H1 (cell line): Measurements from ENCODE around the gene ASMTL. TPM values are rescaled to one million over a fixed set of nuclear protein-coding genes. Genes with fewer than 3 reads are reported as not detected.

Experiments
- CTCF ChIA-PET: fragments of 300-600 bp; sonication (Branson Sonifier 250); formaldehyde crosslinking; loops from one replicate; lab custom pipeline; 2021; ENCODE audit not compliant: partially characterized antibody; lab: Charles Lee
- POLR2A ChIA-PET: fragments of 300-600 bp; sonication (Branson Sonifier 250); formaldehyde crosslinking; loops from one replicate; lab custom pipeline; 2021; ENCODE audit warnings: inconsistent platforms; ENCODE audit not compliant: partially characterized antibody; lab: Charles Lee
- DNase-seq, 2 experiments: peaks; one replicate each; pipeline versions ENCODE4 v3.0.0 to v3.0.0-alpha.2; 2010 to 2022; ENCODE audit warnings: low spot score in 2 of 2, low read depth in 1 of 2, mixed read lengths in 1 of 2
- FAIRE-seq: peaks from 2 replicates; lab custom pipeline; 2011; peaks lifted over from hg19 to GRCh38; lab: Jason Lieb, UNC
- H2AFZ ChIP-seq: 2 replicates; pipeline ENCODE4 v1.8.1; 2012; ENCODE audit warnings: low read length, inconsistent platforms
- H2AK5ac ChIP-seq: 2 replicates; pipeline ENCODE4 v1.6.1; 2013; ENCODE audit warnings: low read depth, low read length
- H2BK120ac ChIP-seq: replicated peaks from 2 replicates; pipeline ENCODE3; 2013; ENCODE audit warnings: low read depth, low read length, inconsistent platforms
- H2BK12ac ChIP-seq: 2 replicates; pipeline ENCODE4 v1.6.1; 2013; ENCODE audit warnings: low read depth, low read length
- H2BK15ac ChIP-seq: 2 replicates; pipeline ENCODE4 v1.6.1; 2013; ENCODE audit warnings: low read length
- H2BK20ac ChIP-seq: 2 replicates; pipeline ENCODE4 v1.6.1; 2013; ENCODE audit warnings: low read length
- H2BK5ac ChIP-seq: 2 replicates; pipeline ENCODE4 v1.6.1; 2013; ENCODE audit warnings: low read depth, low read length
- H3K14ac ChIP-seq: 2 replicates; pipeline ENCODE4 v1.6.1; 2013; ENCODE audit warnings: inconsistent platforms; ENCODE audit not compliant: insufficient read length
- H3K18ac ChIP-seq: 2 replicates; pipeline ENCODE4 v1.6.1; 2013; ENCODE audit warnings: low read length; ENCODE audit errors: extremely low read depth
- H3K23ac ChIP-seq: 2 replicates; pipeline ENCODE4 v1.6.1; 2013; ENCODE audit warnings: inconsistent platforms; ENCODE audit not compliant: insufficient read length
- H3K23me2 ChIP-seq: 2 replicates; pipeline ENCODE4 v1.6.1; 2013; ENCODE audit warnings: low read depth, low read length
- H3K27ac ChIP-seq: 2 replicates; pipeline ENCODE4 v1.6.1; 2011; ENCODE audit warnings: low read depth, low read length, inconsistent platforms
- H3K27me3 ChIP-seq, 4 experiments: replicated peaks in 1 of 4; 1 replicate in 1 of 4; 2 replicates in 3 of 4; pipeline versions ENCODE4 v1.6.1 to v1.8.1; 2011 to 2013; ENCODE audit warnings: low read length in 3 of 4, mild to moderate bottlenecking in 3 of 4, inconsistent platforms in 2 of 4, mixed read lengths in 2 of 4, moderate library complexity in 1 of 4; ENCODE audit not compliant: control insufficient read depth in 3 of 4, insufficient read depth in 3 of 4; ENCODE audit errors: extremely low read depth in 1 of 4
- H3K36me3 ChIP-seq, 4 experiments: 2 replicates each; pipeline versions ENCODE4 v1.6.1 to v1.8.1; 2011 to 2013; ENCODE audit warnings: mild to moderate bottlenecking in 4 of 4, low read length in 3 of 4, moderate library complexity in 2 of 4, control low read depth in 1 of 4, inconsistent platforms in 1 of 4; ENCODE audit not compliant: insufficient read depth in 4 of 4, control insufficient read depth in 2 of 4
- H3K4ac ChIP-seq: replicated peaks from 2 replicates; pipeline ENCODE3; 2013; ENCODE audit warnings: low read length, low read depth, mixed read lengths, inconsistent platforms; ENCODE audit not compliant: insufficient read length
- H3K4me1 ChIP-seq, 4 experiments: replicated peaks in 1 of 4; 1 replicate in 1 of 4; 2 replicates in 3 of 4; pipeline versions ENCODE4 v1.6.1 to v1.8.1; 2011 to 2013; ENCODE audit warnings: low read length in 3 of 4, inconsistent platforms in 2 of 4, mixed read lengths in 1 of 4; ENCODE audit not compliant: insufficient read depth in 4 of 4, control insufficient read depth in 3 of 4
- H3K4me2 ChIP-seq, 2 experiments: 2 replicates each; pipeline versions ENCODE4 v1.6.1 to v1.8.1; 2011 to 2013; ENCODE audit warnings: low read depth in 2 of 2, low read length in 2 of 2, control low read depth in 1 of 2, inconsistent platforms in 1 of 2, mild to moderate bottlenecking in 1 of 2; ENCODE audit not compliant: insufficient read depth in 1 of 2
- H3K4me3 ChIP-seq, 4 experiments: fragments of 200-600, 300-600 bp in 1 of 4; sonication (generic), shearing (Covaris generic), sonication (Bioruptor Twin) in 1 of 4; 2 replicates each; pipeline versions ENCODE4 v1.5.1 to v1.8.1; 2011 to 2016; ENCODE audit warnings: low read length in 4 of 4, low read depth in 3 of 4, control low read depth in 2 of 4, inconsistent platforms in 2 of 4, mild to moderate bottlenecking in 2 of 4, mixed read lengths in 1 of 4, moderate library complexity in 1 of 4; ENCODE audit not compliant: insufficient read depth in 2 of 4; ENCODE audit errors: extremely low read depth in 1 of 4
- H3K56ac ChIP-seq: replicated peaks from 2 replicates; pipeline ENCODE3; 2013; ENCODE audit warnings: low read depth, mild to moderate bottlenecking, mixed read lengths, low read length, inconsistent platforms; ENCODE audit not compliant: insufficient read length
- H3K79me1 ChIP-seq: 2 replicates; pipeline ENCODE4 v1.6.1; 2013; ENCODE audit warnings: low read depth, low read length, control low read depth
- H3K79me2 ChIP-seq, 2 experiments: 2 replicates each; pipeline versions ENCODE4 v1.6.1 to v1.8.1; 2012 to 2013; ENCODE audit warnings: low read length in 2 of 2, mild to moderate bottlenecking in 2 of 2, inconsistent platforms in 1 of 2; ENCODE audit not compliant: insufficient read depth in 2 of 2, control insufficient read depth in 1 of 2
- H3K9ac ChIP-seq, 4 experiments: replicated peaks in 1 of 4; 1 replicate in 1 of 4; 2 replicates in 3 of 4; pipeline versions ENCODE4 v1.6.1 to v1.8.1; 2011 to 2013; ENCODE audit warnings: low read depth in 3 of 4, low read length in 3 of 4, control low read depth in 2 of 4, mild to moderate bottlenecking in 2 of 4, moderate library complexity in 2 of 4, inconsistent platforms in 1 of 4; ENCODE audit errors: extremely low read depth in 1 of 4
- H3K9me3 ChIP-seq, 2 experiments: 2 replicates each; pipeline versions ENCODE4 v1.6.1 to v1.8.1; 2012 to 2013; ENCODE audit warnings: mild to moderate bottlenecking in 2 of 2, moderate library complexity in 2 of 2, control low read depth in 1 of 2, inconsistent platforms in 1 of 2, low read depth in 1 of 2, low read length in 1 of 2, mixed read lengths in 1 of 2; ENCODE audit not compliant: insufficient read depth in 2 of 2
- H4K20me1 ChIP-seq, 2 experiments: replicated peaks in 1 of 2; 2 replicates each; pipeline versions ENCODE3 to v1.8.1; 2011 to 2013; ENCODE audit warnings: inconsistent platforms in 2 of 2, low read length in 2 of 2, mild to moderate bottlenecking in 1 of 2; ENCODE audit not compliant: insufficient read depth in 2 of 2, control insufficient read depth in 1 of 2
- H4K5ac ChIP-seq: 2 replicates; pipeline ENCODE4 v1.6.1; 2013; ENCODE audit warnings: low read length, low read depth, mixed read lengths, inconsistent platforms; ENCODE audit not compliant: insufficient read length
- H4K8ac ChIP-seq: 2 replicates; pipeline ENCODE4 v1.8.0; 2013; ENCODE audit warnings: mild to moderate bottlenecking, moderate library complexity, low read length, inconsistent platforms; ENCODE audit not compliant: insufficient read depth; ENCODE audit errors: extremely low read depth
- H4K91ac ChIP-seq: replicated peaks from 2 replicates; pipeline ENCODE3; 2013; ENCODE audit warnings: low read length, mixed read lengths, inconsistent platforms; ENCODE audit not compliant: insufficient read length
- HDAC2 ChIP-seq, 2 experiments: fragments of 300-600 bp in 1 of 2; sonication (generic) in 1 of 2; IDR thresholded peaks; 2 replicates each; pipeline ENCODE4 v1.6.1; 2011 to 2012; ENCODE audit warnings: low read depth in 2 of 2, low read length in 2 of 2, mild to moderate bottlenecking in 2 of 2, moderate library complexity in 2 of 2, borderline replicate concordance in 1 of 2, inconsistent platforms in 1 of 2
- POLR2A ChIP-seq, 2 experiments: IDR thresholded peaks; 1 replicate in 1 of 2; 2 replicates in 1 of 2; pipeline ENCODE4 v1.6.1; 2011; ENCODE audit warnings: low read depth in 2 of 2, low read length in 2 of 2, mild to moderate bottlenecking in 2 of 2; ENCODE audit errors: control extremely low read depth in 1 of 2
- POLR2AphosphoS5 ChIP-seq: IDR thresholded peaks from 2 replicates; pipeline ENCODE4 v1.6.1; 2011; ENCODE audit warnings: low read depth, low read length
- WGBS, 2 experiments: shearing (Covaris generic) in 1 of 2; methylation state at CpG; one replicate each; pipeline versions ENCODE4 v1.1.6 to v1.1.7; 2013 to 2015; ENCODE audit warnings: low lambda C conversion rate in 2 of 2, mixed read lengths in 2 of 2, inconsistent platforms in 1 of 2, low coverage in 1 of 2, missing lambda C conversion rate in 1 of 2; ENCODE audit not compliant: insufficient replicate concordance in 2 of 2, insufficient coverage in 1 of 2, insufficient read length in 1 of 2; ENCODE audit errors: extremely low coverage in 1 of 2, missing lambda C conversion rate in 1 of 2; 5-methylcytosine and 5-hydroxymethylcytosine counted together
- polyA plus RNA-seq, 7 experiments: library from polyadenylated mRNA; depleted of rRNA in 3 of 7; stranded (reverse) in 5 of 7; unstranded in 2 of 7; fragments of >200 nt in 5 of 7; fragments of 200-250 nt in 2 of 7; gene quantifications; 1 replicate in 5 of 7; 2 replicates in 1 of 7; 4 replicates in 1 of 7; pipeline versions ENCODE4 v1.2.1 to v1.2.3, GENCODE V29; 2011 to 2013; ENCODE audit warnings: missing spikeins in 2 of 7, mixed read lengths in 2 of 7
- total RNA-seq: library from RNA; stranded (reverse); fragmentation: NEBNext Ultra II Directional; extraction: Animal tissue kit (Norgen Biotek cat#: 25700); gene quantifications from 2 replicates; pipeline ENCODE4 v1.2.1, GENCODE V29; 2021

Gene ASMTL
- total and polyA plus RNA-seq, 2 of the 8 experiments (the other 6 are each of a cell fraction or from before 2014, with no cell fraction given) = 75.6 to 81.4 TPM

GRCh38 chrX:1398431-1399340, 54.0 kb downstream of the ASMTL start:
- H2AFZ ChIP-seq = no peak overlapping the region
- 88% methylated on average over 29 of the region's 29 CpGs; no CpG with 5 or more reads in 1 of the 2 experiments for WGBS, 2 experiments
- ChIA-PET CTCF (no interaction called here), POLR2A (no interaction called here)
- DNase-seq (no peak), FAIRE-seq (no peak)
- H3K23me2 ChIP-seq = peaks cover 14% of the 10 kb centered on the region; the same call in 1 of the 2 replicates
- no peak overlapping the region for H2BK20ac ChIP-seq
- H3K79me2 ChIP-seq = peaks cover 0 to 28% of the 10 kb centered on the region in 2 experiments; a peak in 2 of 4 replicates
- H2AK5ac ChIP-seq = no peak overlapping the region
- H2BK5ac ChIP-seq = no peak overlapping the region
- TF ChIP-seq POLR2A (IDR thresholded peaks at IDR 0.05; ENCODE audit: control extremely low read depth in 1 of 2, low read depth in 2 of 2, low read length in 2 of 2) (peak in 1 of 2 experiments; percentile 44; a peak in 1 of 3 replicates), POLR2AphosphoS5 (peak; percentile 58), HDAC2 (IDR thresholded peaks at IDR 0.05; ENCODE audit: borderline replicate concordance in 1 of 2, low read depth in 2 of 2, low read length in 2 of 2) (no peak)
- H3K4me1 ChIP-seq = peaks cover 0 to 15% (median 3%) of the 10 kb centered on the region in 4 experiments; a peak in 5 of 7 replicates
- H3K4ac ChIP-seq = no peak overlapping the region
- H3K4me3 ChIP-seq = no peak overlapping the region
- peaks cover 9% of the 10 kb centered on the region for H3K79me1 ChIP-seq
- H3K27ac ChIP-seq = no peak overlapping the region
- H4K20me1 ChIP-seq = peaks cover 9 to 25% of the 10 kb centered on the region in 2 experiments
- no peaks in the 10 kb centered on the region for H3K27me3 ChIP-seq
- H2BK15ac ChIP-seq = no peak overlapping the region
- H2BK12ac ChIP-seq = no peak overlapping the region
- no peak overlapping the region for H3K18ac ChIP-seq
- peak overlapping the region; percentile 29; the same call in 1 of the 2 replicates for H4K8ac ChIP-seq
- no peak overlapping the region for H3K4me2 ChIP-seq
- no peak overlapping the region for H4K91ac ChIP-seq
- H4K5ac ChIP-seq = no peak overlapping the region
- no peak overlapping the region for H3K14ac ChIP-seq
- H2BK120ac ChIP-seq = no peak overlapping the region
- H3K9ac ChIP-seq = no peak overlapping the region
- H3K56ac ChIP-seq = no peak overlapping the region
- H3K36me3 ChIP-seq = peaks cover 9 to 37% (median 17%) of the 10 kb centered on the region in 4 experiments
- H3K23ac ChIP-seq = no peak overlapping the region
- H3K9me3 ChIP-seq = no peaks in the 10 kb centered on the region
